NCI-H345 treated with DMSO at 0.1 percent for 48 hours (cell line): ENCODE data around the gene KIF25.
"Not testable (repeated sequence)": the region's sequence is repeated elsewhere in the genome, so short reads cannot be mapped to it uniquely, and the experiment has no call there.

Experiments used
- DNase-seq: peaks from one replicate; lab custom pipeline; 2025; ENCODE audit not compliant: unreplicated experiment; lab: John Stamatoyannopoulos, UW

KIF25 gene

GRCh38 chr6:168063431-168063830, 66.0 kb downstream of the KIF25 start:
- no peak for DNase-seq

- DNase-seq = no peak
Observed at GRCh38 chr6:168064226-168064807, 66.8 kb downstream of the KIF25 start.

- DNase-seq = no peak
Observed at GRCh38 chr6:168067081-168067759, 69.7 kb downstream of the KIF25 start.

- no peak for DNase-seq
Observed at GRCh38 chr6:168070804-168071203, 73.3 kb downstream of the KIF25 start.

- no peak for DNase-seq
Observed at GRCh38 chr6:168071620-168072019, 74.1 kb downstream of the KIF25 start.

GRCh38 chr6:168072261-168072660, 74.8 kb downstream of the KIF25 start:
- no peak for DNase-seq

GRCh38 chr6:168072730-168073129, 75.3 kb downstream of the KIF25 start:
- DNase-seq = no peak

GRCh38 chr6:168073937-168074730, 76.7 kb downstream of the KIF25 start:
- DNase-seq = no peak

- DNase-seq = no peak
Observed at GRCh38 chr6:168075216-168075615, 77.7 kb downstream of the KIF25 start.

- no peak for DNase-seq
Observed at GRCh38 chr6:168075787-168076202, 78.3 kb downstream of the KIF25 start.

GRCh38 chr6:168077401-168077800, 79.9 kb downstream of the KIF25 start:
- not testable (repeated sequence) for DNase-seq

- no peak for DNase-seq
Observed at GRCh38 chr6:168078175-168078942, 80.9 kb downstream of the KIF25 start.

- DNase-seq = no peak
Observed at GRCh38 chr6:168078943-168079405, 81.5 kb downstream of the KIF25 start, which contains the start of gene FRMD1. Gene FRMD1, minus strand, starts transcription at chr6:168079212. Its CDS starts 118 bp downstream, at chr6:168079094.

- DNase-seq = no peak
Observed at GRCh38 chr6:168080393-168081077, 83.1 kb downstream of the KIF25 start.

GRCh38 chr6:168081858-168082546, 84.5 kb downstream of the KIF25 start:
- DNase-seq = no peak

- DNase-seq = no peak
Observed at GRCh38 chr6:168082860-168083513, 85.5 kb downstream of the KIF25 start.

- DNase-seq = no peak
Observed at GRCh38 chr6:168083514-168083885, 86.0 kb downstream of the KIF25 start.

- DNase-seq = no peak
Observed at GRCh38 chr6:168084465-168085160, 87.1 kb downstream of the KIF25 start.

GRCh38 chr6:168086066-168086465, 88.6 kb downstream of the KIF25 start:
- DNase-seq = no peak
